HEK293 (cell line): ENCODE measurements around the gene PALM.

Experiments used
- CTCF ChIA-PET: fragments of 350-600 bp; formaldehyde crosslinking; extraction: SDS; loops from one replicate; lab custom pipeline; 2021; ENCODE audit warnings: antibody characterized with exemption; lab: Yijun Ruan, JAX
- POLR2A ChIA-PET: fragments of 300-600 bp; formaldehyde crosslinking; extraction: SDS; loops from one replicate; lab custom pipeline; 2020; ENCODE audit warnings: antibody characterized with exemption, inconsistent platforms; lab: Yijun Ruan, JAX
- H3K27ac ChIP-seq: fragments of 200-500 bp; sonication (Bioruptor generic); 2 replicates; pipeline ENCODE4 v1.5.1; 2014; ENCODE audit warnings: low read depth, low read length, control low read depth, inconsistent platforms; ENCODE audit errors: extremely low read depth
- H3K36me3 ChIP-seq, 2 experiments: fragments of 200-500 bp in 1 of 2; sonication (Bioruptor generic) in 1 of 2; 1 replicate in 1 of 2; 2 replicates in 1 of 2; pipeline ENCODE4 v1.5.1; 2014 to 2017; ENCODE audit warnings: inconsistent platforms in 2 of 2, low read length in 2 of 2; ENCODE audit not compliant: control insufficient read depth in 2 of 2, insufficient read depth in 1 of 2
- H3K4me1 ChIP-seq: fragments of 200-500 bp; sonication (Bioruptor generic); 2 replicates; pipeline ENCODE4 v1.5.1; 2014; ENCODE audit warnings: mild to moderate bottlenecking, low read length, inconsistent platforms; ENCODE audit not compliant: control insufficient read depth, insufficient read depth
- H3K4me3 ChIP-seq: 2 replicates; pipeline ENCODE4 v1.5.1; 2011; ENCODE audit warnings: low read depth, mild to moderate bottlenecking, control low read depth, low read length, moderate library complexity
- H3K9me3 ChIP-seq: fragments of 200-500 bp; sonication (Bioruptor generic); 2 replicates; pipeline ENCODE4 v1.5.1; 2014; ENCODE audit warnings: low read depth, low read length, inconsistent platforms; ENCODE audit not compliant: control insufficient read depth, insufficient read depth
- GLIS1 ChIP-seq: fragments of 450-650 bp; formaldehyde crosslinking; IDR thresholded peaks from 2 replicates; pipeline ENCODE4 v1.5.1; 2016; ENCODE audit warnings: missing biosample characterization, missing genetic modification characterization
- KLF16 ChIP-seq: fragments of 450-650 bp; formaldehyde crosslinking; IDR thresholded peaks from 2 replicates; pipeline ENCODE4 v1.5.1; 2017; ENCODE audit warnings: missing biosample characterization, missing genetic modification characterization
- PRDM10 ChIP-seq: fragments of 450-650 bp; formaldehyde crosslinking; IDR thresholded peaks from 2 replicates; pipeline ENCODE4 v1.5.1; 2016; ENCODE audit warnings: missing biosample characterization, missing genetic modification characterization
- PRDM4 ChIP-seq: fragments of 450-650 bp; formaldehyde crosslinking; IDR thresholded peaks from 2 replicates; pipeline ENCODE4 v1.5.1; 2017; ENCODE audit warnings: missing biosample characterization, missing genetic modification characterization
- ZBTB48 ChIP-seq: fragments of 450-650 bp; formaldehyde crosslinking; IDR thresholded peaks from 2 replicates; pipeline ENCODE4 v1.5.1; 2016; ENCODE audit warnings: missing biosample characterization, missing genetic modification characterization
- ZFP37 ChIP-seq: fragments of 450-650 bp; formaldehyde crosslinking; IDR thresholded peaks from 2 replicates; pipeline ENCODE4 v1.5.1; 2016; ENCODE audit warnings: missing biosample characterization, missing genetic modification characterization
- ZNF202 ChIP-seq: fragments of 450-650 bp; formaldehyde crosslinking; IDR thresholded peaks from 2 replicates; pipeline ENCODE4 v1.5.1; 2016; ENCODE audit warnings: missing biosample characterization, missing genetic modification characterization, borderline replicate concordance
- ZNF214 ChIP-seq: fragments of 450-650 bp; formaldehyde crosslinking; IDR thresholded peaks from 2 replicates; pipeline ENCODE4 v1.5.1; 2017; ENCODE audit warnings: missing biosample characterization, mild to moderate bottlenecking, missing genetic modification characterization, borderline replicate concordance
- ZNF311 ChIP-seq: fragments of 450-650 bp; formaldehyde crosslinking; IDR thresholded peaks from 2 replicates; pipeline ENCODE4 v1.5.1; 2017; ENCODE audit warnings: missing biosample characterization, missing genetic modification characterization, borderline replicate concordance
- ZNF37A ChIP-seq: fragments of 450-650 bp; IDR thresholded peaks from 2 replicates; pipeline ENCODE4 v1.5.1; 2018; ENCODE audit warnings: missing biosample characterization, missing genetic modification characterization
- ZNF398 ChIP-seq: fragments of 450-650 bp; formaldehyde crosslinking; IDR thresholded peaks from 2 replicates; pipeline ENCODE4 v1.5.1; 2017; ENCODE audit warnings: missing biosample characterization, missing genetic modification characterization
- ZNF423 ChIP-seq: fragments of 450-650 bp; formaldehyde crosslinking; IDR thresholded peaks from 2 replicates; pipeline ENCODE4 v1.5.1; 2016; ENCODE audit warnings: missing biosample characterization, missing genetic modification characterization
- ZNF558 ChIP-seq: fragments of 450-650 bp; formaldehyde crosslinking; IDR thresholded peaks from 2 replicates; pipeline ENCODE4 v1.5.1; 2016; ENCODE audit warnings: missing biosample characterization, missing genetic modification characterization
- ZNF624 ChIP-seq: fragments of 450-650 bp; formaldehyde crosslinking; IDR thresholded peaks from 2 replicates; pipeline ENCODE4 v1.5.1; 2017; ENCODE audit warnings: missing biosample characterization, missing genetic modification characterization
- ZNF626 ChIP-seq: fragments of 450-650 bp; sonication (Bioruptor Pico); formaldehyde crosslinking; IDR thresholded peaks from 2 replicates; pipeline ENCODE4 v1.5.1; 2018; ENCODE audit warnings: missing biosample characterization, missing genetic modification characterization, inconsistent platforms
- ZNF785 ChIP-seq: fragments of 450-650 bp; formaldehyde crosslinking; IDR thresholded peaks from 2 replicates; pipeline ENCODE4 v1.5.1; 2016; ENCODE audit warnings: missing biosample characterization, missing genetic modification characterization
- ZSCAN23 ChIP-seq: fragments of 450-650 bp; formaldehyde crosslinking; IDR thresholded peaks from 2 replicates; pipeline ENCODE4 v1.5.1; 2016; ENCODE audit warnings: missing biosample characterization, missing genetic modification characterization
- ZXDB ChIP-seq: fragments of 450-650 bp; formaldehyde crosslinking; IDR thresholded peaks from 2 replicates; pipeline ENCODE4 v1.5.1; 2016; ENCODE audit warnings: missing biosample characterization, missing genetic modification characterization
- TF ChIP-seq, protein P1 (sequence below): fragments of 450-650 bp; formaldehyde crosslinking; IDR thresholded peaks from 2 replicates; pipeline ENCODE4 v1.5.1; 2016; ENCODE audit warnings: missing biosample characterization, missing genetic modification characterization
- TF ChIP-seq, protein P2 (sequence below): fragments of 450-650 bp; formaldehyde crosslinking; IDR thresholded peaks from 2 replicates; pipeline ENCODE4 v1.5.1; 2017; ENCODE audit warnings: missing biosample characterization, missing genetic modification characterization

PALM gene

GRCh38 chr19:776549-776948 lies 67.8 kb downstream of the PALM start:
- TF ChIP-seq ZNF202 (tag by site-specific recombination): no peak
- TF ChIP-seq ZNF311 (tag by site-specific recombination): no peak
- no peak for TF ChIP-seq ZNF626
- no peak for TF ChIP-seq ZXDB
- no peak for TF ChIP-seq ZNF624
- no peak for TF ChIP-seq ZNF785 (tag by site-specific recombination)
- no peak for TF ChIP-seq PRDM4 (tag by site-specific recombination)
- no peak for TF ChIP-seq PRDM10 (tag by site-specific recombination)
- no peak for TF ChIP-seq ZSCAN23 (tag by site-specific recombination)
- TF ChIP-seq, protein P1, sequence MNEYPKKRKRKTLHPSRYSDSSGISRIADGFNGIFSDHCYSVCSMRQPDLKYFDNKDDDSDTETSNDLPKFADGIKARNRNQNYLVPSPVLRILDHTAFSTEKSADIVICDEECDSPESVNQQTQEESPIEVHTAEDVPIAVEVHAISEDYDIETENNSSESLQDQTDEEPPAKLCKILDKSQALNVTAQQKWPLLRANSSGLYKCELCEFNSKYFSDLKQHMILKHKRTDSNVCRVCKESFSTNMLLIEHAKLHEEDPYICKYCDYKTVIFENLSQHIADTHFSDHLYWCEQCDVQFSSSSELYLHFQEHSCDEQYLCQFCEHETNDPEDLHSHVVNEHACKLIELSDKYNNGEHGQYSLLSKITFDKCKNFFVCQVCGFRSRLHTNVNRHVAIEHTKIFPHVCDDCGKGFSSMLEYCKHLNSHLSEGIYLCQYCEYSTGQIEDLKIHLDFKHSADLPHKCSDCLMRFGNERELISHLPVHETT (tag by site-specific recombination): no peak
- no peak for TF ChIP-seq ZFP37 (tag by site-specific recombination)
- TF ChIP-seq ZNF398 (tag by site-specific recombination): no peak
- no peak for TF ChIP-seq ZNF423 (tag by site-specific recombination)
- ChIA-PET CTCF (interaction anchor here (0.6 kb wide), 1 partner anchor 305 kb away, joined by 5 read pairs; no protein-coding TSS in a partner anchor), POLR2A (no interaction called here)
- Histone ChIP-seq H3K4me1 (no peaks in the 10 kb centered on the region), H3K27ac (no peak overlapping the region), H3K4me3 (no peak overlapping the region), H3K36me3 (no peaks in the 10 kb centered on the region), H3K9me3 (no peaks in the 10 kb centered on the region)

DNA sequence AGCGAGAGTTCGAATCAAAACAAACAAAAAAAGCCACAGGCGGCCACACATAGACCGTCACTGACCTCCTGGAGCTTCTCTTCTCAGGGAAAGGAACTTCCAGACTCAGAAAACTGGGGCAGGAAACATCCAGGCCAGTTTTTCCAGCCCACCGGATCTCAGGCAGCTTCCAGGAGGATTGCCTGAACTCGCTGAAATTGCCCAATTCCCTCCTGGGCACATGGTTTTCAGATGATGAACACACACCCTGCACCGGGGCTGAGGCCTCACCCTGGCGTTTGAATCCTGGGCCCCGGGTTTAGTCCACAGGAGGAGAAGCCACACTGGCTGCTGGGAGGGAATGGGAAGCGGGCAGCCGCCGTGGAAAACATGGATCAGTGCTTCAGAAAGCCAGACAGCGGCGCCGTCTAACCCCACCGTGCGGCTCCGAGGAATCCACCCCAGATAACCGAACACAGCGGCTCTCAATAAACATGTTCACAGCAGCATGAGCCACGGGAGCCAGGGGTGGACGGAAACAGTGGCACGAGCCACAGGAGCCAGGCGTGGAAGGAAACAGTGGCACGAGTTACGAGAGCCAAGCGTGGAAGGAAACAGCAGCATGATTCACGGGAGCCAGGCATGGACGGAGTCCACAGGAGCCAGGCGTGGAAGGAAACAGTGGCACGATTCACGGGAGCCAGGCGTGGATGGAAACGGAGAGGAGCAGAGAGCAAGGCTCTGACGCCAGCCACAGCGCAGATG lies 70.3 kb downstream of the PALM start:
- H3K4me3 ChIP-seq: no peak overlapping the region
- no peaks in the 10 kb centered on the region for H3K4me1 ChIP-seq
- H3K36me3 ChIP-seq: no peaks in the 10 kb centered on the region
- POLR2A ChIA-PET: interaction anchor here (0.9 kb wide), 1 partner anchor 24 kb away, joined by 3 read pairs; no protein-coding TSS in a partner anchor
- CTCF ChIA-PET: interaction anchor here (1.6 kb wide), 1 partner anchor 10 kb away, joined by 10 read pairs; no protein-coding TSS in a partner anchor
- no peaks in the 10 kb centered on the region for H3K9me3 ChIP-seq
- H3K27ac ChIP-seq: no peak overlapping the region
- TF ChIP-seq KLF16: no peak
- TF ChIP-seq, protein P2, sequence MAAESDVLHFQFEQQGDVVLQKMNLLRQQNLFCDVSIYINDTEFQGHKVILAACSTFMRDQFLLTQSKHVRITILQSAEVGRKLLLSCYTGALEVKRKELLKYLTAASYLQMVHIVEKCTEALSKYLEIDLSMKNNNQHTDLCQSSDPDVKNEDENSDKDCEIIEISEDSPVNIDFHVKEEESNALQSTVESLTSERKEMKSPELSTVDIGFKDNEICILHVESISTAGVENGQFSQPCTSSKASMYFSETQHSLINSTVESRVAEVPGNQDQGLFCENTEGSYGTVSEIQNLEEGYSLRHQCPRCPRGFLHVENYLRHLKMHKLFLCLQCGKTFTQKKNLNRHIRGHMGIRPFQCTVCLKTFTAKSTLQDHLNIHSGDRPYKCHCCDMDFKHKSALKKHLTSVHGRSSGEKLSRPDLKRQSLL (tag by site-specific recombination): peak; percentile 6; the same call in 1 of the 2 replicates
- TF ChIP-seq ZNF214 (tag by site-specific recombination): no peak
- TF ChIP-seq ZBTB48 (tag by site-specific recombination): no peak
- TF ChIP-seq ZNF37A: no peak
- TF ChIP-seq ZNF558 (tag by site-specific recombination): no peak
- TF ChIP-seq GLIS1 (tag by site-specific recombination): peak; percentile 97
